K562 (cell line): ENCODE results near the gene RAI1. TPM values are rescaled to one million over a fixed set of nuclear protein-coding genes. Genes with fewer than 3 reads are reported as not detected.

Source experiments
- CBFA2T2 ChIP-seq: fragments of 450-650 bp; conservative IDR thresholded peaks from 2 replicates; pipeline ENCODE4 v1.6.1; 2017; ENCODE audit warnings: mild to moderate bottlenecking
- CREM ChIP-seq: IDR thresholded peaks from 2 replicates; pipeline ENCODE4 v1.6.1; 2014; ENCODE audit warnings: antibody characterized with exemption, low read depth
- DPF2 ChIP-seq: fragments of 450-650 bp; IDR thresholded peaks from 2 replicates; pipeline ENCODE4 v1.6.1; 2016
- FOS ChIP-seq: IDR thresholded peaks from 3 replicates; pipeline ENCODE4 v1.6.1; 2011; ENCODE audit not compliant: insufficient read length; ENCODE audit errors: extremely low read depth
- HCFC1 ChIP-seq: IDR thresholded peaks from 2 replicates; pipeline ENCODE4 v1.6.1; 2012; ENCODE audit warnings: low read depth, low read length, improper control_type of control experiment
- IFI16 ChIP-seq: fragments of 250-450 bp; sonication (Bioruptor Pico); IDR thresholded peaks from 2 replicates; pipeline ENCODE4 v2.1.2; 2022; ENCODE audit warnings: mild to moderate bottlenecking, inconsistent platforms
- NFYB ChIP-seq: IDR thresholded peaks from 2 replicates; pipeline ENCODE4 v1.6.1; 2011; ENCODE audit warnings: mild to moderate bottlenecking, moderate library complexity; ENCODE audit not compliant: insufficient read length; ENCODE audit errors: extremely low read depth
- RAD51 ChIP-seq: fragments of 450-650 bp; IDR thresholded peaks from 2 replicates; pipeline ENCODE4 v1.7.1; 2016; ENCODE audit warnings: low read depth, mild to moderate bottlenecking, borderline replicate concordance
- RUNX1 ChIP-seq: sonication (generic); IDR thresholded peaks from 2 replicates; pipeline ENCODE4 v1.6.1; 2016; ENCODE audit warnings: antibody characterized with exemption, low read depth
- TCF7L2 ChIP-seq: fragments of 150-350 bp; IDR thresholded peaks from 2 replicates; pipeline ENCODE4 v1.6.1; 2016; ENCODE audit warnings: low read depth, mild to moderate bottlenecking, low read length, moderate library complexity
- ZNF12 ChIP-seq: sonication (generic); formaldehyde crosslinking; IDR thresholded peaks from 2 replicates; pipeline ENCODE4 v1.4.0; 2020; ENCODE audit warnings: mild to moderate bottlenecking, missing genetic modification reagents
- polyA plus RNA-seq, 8 experiments: library from polyadenylated mRNA; depleted of rRNA in 4 of 8; stranded (reverse) in 5 of 8; unstranded in 3 of 8; fragments of >200 nt; fragmentation: Nextera tagmentation in 2 of 8; fragmentation: Illumina TruSeq in 1 of 8; extraction: Ambion mirVana in 2 of 8; extraction: Trizol in 1 of 8; gene quantifications; 2 replicates each; pipeline versions ENCODE4 v1.2.1 to v1.2.3, GENCODE V29; 2011 to 2014; ENCODE audit warnings: inconsistent platforms in 1 of 8, missing spikeins in 1 of 8
- total RNA-seq, 7 experiments: library from RNA; depleted of rRNA in 6 of 7; stranded (reverse); fragments of >200 nt in 6 of 7; fragmentation: Illumina TruSeq in 2 of 7; extraction: Trizol in 2 of 7; gene quantifications; 2 replicates each; pipeline versions ENCODE4 v1.2.1 to v1.2.3, GENCODE V29; 2011 to 2021; ENCODE audit warnings: low replicate concordance in 1 of 7
- TF ChIP-seq, protein P1 (sequence below): fragments of 450-650 bp; formaldehyde crosslinking; IDR thresholded peaks from 2 replicates; pipeline ENCODE4 v1.4.0; 2020; ENCODE audit warnings: mild to moderate bottlenecking, mixed read lengths
- TF ChIP-seq, protein P2 (sequence below): fragments of 450-650 bp; IDR thresholded peaks from 2 replicates; pipeline ENCODE4 v1.6.1; 2016
- TF ChIP-seq, protein P3 (sequence below), 2 experiments: fragments of 450-650 bp; formaldehyde crosslinking in 1 of 2; IDR thresholded peaks; 2 replicates each; pipeline versions ENCODE4 v1.4.0 to v1.6.1; 2014 to 2020; ENCODE audit warnings: mild to moderate bottlenecking in 2 of 2, borderline replicate concordance in 1 of 2, low read depth in 1 of 2
- TF ChIP-seq, protein P4 (sequence below): sonication (generic); formaldehyde crosslinking; IDR thresholded peaks from 2 replicates; pipeline ENCODE4 v1.5.0; 2020; ENCODE audit warnings: missing genetic modification reagents
- TF ChIP-seq, protein P5 (sequence below): sonication (generic); formaldehyde crosslinking; IDR thresholded peaks from 2 replicates; pipeline ENCODE4 v1.8.0; 2022; ENCODE audit warnings: mild to moderate bottlenecking, missing genetic modification reagents

RAI1 gene
- total and polyA plus RNA-seq, 9 of the 15 experiments (the other 6 are each of a cell fraction or from before 2014, with no cell fraction given), result 0.68 to 19.9 (median 5.5) TPM

DNA sequence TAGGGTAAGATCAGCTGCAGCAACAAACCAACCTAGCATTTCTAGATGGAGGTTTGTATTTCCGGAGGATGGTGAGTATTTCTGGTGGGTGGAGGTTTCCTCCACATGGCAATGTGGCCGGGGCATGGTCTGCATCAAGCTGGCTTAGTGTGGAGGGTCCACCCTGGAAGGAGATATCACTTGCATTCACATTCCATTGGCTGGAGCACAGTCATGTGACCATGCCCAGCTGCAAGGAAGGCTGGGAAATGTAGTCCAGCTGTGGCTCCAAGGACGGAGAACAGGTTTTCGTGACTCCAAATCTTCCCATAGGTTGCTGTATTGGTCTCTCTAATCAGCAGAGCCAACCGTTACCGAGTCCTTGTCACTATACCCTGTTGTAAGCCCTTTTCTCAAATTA lies 68.7 kb downstream of the RAI1 start (continued):
- TF ChIP-seq, protein P1, sequence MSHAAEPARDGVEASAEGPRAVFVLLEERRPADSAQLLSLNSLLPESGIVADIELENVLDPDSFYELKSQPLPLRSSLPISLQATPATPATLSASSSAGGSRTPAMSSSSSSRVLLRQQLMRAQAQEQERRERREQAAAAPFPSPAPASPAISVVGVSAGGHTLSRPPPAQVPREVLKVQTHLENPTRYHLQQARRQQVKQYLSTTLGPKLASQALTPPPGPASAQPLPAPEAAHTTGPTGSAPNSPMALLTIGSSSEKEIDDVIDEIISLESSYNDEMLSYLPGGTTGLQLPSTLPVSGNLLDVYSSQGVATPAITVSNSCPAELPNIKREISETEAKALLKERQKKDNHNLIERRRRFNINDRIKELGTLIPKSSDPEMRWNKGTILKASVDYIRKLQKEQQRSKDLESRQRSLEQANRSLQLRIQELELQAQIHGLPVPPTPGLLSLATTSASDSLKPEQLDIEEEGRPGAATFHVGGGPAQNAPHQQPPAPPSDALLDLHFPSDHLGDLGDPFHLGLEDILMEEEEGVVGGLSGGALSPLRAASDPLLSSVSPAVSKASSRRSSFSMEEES, result peak; percentile 97
- peak; percentile 44; the same call in 1 of the 2 replicates for TF ChIP-seq CREM
- peak; percentile 54 for TF ChIP-seq CBFA2T2
- TF ChIP-seq, protein P2, sequence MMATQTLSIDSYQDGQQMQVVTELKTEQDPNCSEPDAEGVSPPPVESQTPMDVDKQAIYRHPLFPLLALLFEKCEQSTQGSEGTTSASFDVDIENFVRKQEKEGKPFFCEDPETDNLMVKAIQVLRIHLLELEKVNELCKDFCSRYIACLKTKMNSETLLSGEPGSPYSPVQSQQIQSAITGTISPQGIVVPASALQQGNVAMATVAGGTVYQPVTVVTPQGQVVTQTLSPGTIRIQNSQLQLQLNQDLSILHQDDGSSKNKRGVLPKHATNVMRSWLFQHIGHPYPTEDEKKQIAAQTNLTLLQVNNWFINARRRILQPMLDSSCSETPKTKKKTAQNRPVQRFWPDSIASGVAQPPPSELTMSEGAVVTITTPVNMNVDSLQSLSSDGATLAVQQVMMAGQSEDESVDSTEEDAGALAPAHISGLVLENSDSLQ, result peak; percentile 57; the same call in 1 of the 2 replicates
- TF ChIP-seq RAD51, result peak; percentile 94
- no peak for TF ChIP-seq TCF7L2
- TF ChIP-seq, protein P3, sequence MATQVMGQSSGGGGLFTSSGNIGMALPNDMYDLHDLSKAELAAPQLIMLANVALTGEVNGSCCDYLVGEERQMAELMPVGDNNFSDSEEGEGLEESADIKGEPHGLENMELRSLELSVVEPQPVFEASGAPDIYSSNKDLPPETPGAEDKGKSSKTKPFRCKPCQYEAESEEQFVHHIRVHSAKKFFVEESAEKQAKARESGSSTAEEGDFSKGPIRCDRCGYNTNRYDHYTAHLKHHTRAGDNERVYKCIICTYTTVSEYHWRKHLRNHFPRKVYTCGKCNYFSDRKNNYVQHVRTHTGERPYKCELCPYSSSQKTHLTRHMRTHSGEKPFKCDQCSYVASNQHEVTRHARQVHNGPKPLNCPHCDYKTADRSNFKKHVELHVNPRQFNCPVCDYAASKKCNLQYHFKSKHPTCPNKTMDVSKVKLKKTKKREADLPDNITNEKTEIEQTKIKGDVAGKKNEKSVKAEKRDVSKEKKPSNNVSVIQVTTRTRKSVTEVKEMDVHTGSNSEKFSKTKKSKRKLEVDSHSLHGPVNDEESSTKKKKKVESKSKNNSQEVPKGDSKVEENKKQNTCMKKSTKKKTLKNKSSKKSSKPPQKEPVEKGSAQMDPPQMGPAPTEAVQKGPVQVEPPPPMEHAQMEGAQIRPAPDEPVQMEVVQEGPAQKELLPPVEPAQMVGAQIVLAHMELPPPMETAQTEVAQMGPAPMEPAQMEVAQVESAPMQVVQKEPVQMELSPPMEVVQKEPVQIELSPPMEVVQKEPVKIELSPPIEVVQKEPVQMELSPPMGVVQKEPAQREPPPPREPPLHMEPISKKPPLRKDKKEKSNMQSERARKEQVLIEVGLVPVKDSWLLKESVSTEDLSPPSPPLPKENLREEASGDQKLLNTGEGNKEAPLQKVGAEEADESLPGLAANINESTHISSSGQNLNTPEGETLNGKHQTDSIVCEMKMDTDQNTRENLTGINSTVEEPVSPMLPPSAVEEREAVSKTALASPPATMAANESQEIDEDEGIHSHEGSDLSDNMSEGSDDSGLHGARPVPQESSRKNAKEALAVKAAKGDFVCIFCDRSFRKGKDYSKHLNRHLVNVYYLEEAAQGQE (IDR thresholded peaks at IDR 0.05; ENCODE audit: borderline replicate concordance), result peak; percentile 45; the same call in 1 of the 2 replicates
- TF ChIP-seq, protein P3 (CRISPR knock-in tag; IDR thresholded peaks at IDR 0.05; ENCODE audit: low read depth), result no peak
- TF ChIP-seq HCFC1, result peak; percentile 93
- no peak for TF ChIP-seq RUNX1
- no peak for TF ChIP-seq ZNF12
- TF ChIP-seq, protein P4, sequence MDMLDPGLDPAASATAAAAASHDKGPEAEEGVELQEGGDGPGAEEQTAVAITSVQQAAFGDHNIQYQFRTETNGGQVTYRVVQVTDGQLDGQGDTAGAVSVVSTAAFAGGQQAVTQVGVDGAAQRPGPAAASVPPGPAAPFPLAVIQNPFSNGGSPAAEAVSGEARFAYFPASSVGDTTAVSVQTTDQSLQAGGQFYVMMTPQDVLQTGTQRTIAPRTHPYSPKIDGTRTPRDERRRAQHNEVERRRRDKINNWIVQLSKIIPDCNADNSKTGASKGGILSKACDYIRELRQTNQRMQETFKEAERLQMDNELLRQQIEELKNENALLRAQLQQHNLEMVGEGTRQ, result peak; percentile 95
- peak; percentile 67 for TF ChIP-seq FOS
- TF ChIP-seq NFYB, result peak; percentile 97
- no peak for TF ChIP-seq IFI16 (CRISPR knock-in tag)
- TF ChIP-seq, protein P5, sequence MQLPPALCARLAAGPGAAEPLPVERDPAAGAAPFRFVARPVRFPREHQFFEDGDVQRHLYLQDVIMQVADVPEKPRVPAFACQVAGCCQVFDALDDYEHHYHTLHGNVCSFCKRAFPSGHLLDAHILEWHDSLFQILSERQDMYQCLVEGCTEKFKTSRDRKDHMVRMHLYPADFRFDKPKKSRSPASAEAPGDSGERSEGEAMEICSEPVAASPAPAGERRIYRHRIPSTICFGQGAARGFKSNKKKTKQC, result no peak
- TF ChIP-seq DPF2, result no peak
